ENCODE measurements around the gene NBAS.

The NBAS gene

DNA sequence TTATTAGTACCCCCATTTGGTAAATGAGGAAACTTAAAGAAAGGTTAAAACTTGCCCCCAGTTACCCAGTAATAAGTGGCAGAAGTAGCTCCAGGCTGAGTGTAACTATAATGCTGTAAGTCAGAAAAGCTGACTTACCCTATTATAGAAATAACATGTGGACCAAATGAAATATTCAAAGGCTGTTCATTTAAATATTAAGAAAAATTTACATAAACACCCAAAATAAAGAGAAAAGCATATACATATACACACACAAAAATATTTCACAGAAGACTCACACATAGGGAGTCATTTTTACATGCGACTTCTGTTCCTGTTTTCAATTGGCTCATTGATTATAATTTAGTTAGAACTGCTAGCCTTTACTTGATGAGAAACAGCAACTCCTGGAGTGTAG is 189.1 kb downstream of the NBAS start:
- in situ Hi-C loops (cut with MboI; ENCODE audit: low sequenced_read_pairs): no loop called here

DNA sequence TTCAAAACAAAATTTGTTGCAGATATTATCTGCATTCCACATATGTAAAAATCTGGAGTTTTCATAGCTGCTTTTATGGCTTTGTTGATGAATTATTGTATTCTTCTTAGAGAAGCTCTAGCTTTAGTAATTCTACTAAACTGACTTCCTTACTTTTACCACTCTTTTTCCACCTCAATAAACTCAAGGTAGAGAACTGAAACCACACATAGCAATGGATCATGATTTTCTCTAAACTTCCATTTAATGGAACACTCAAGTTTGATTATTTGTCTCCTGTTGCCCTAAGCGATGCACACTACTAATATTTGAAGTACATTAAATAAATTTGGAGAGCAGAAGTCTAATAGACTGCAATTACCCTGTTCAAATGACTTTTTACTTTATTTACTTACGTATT is 192.0 kb downstream of the NBAS start:
- in situ Hi-C loops (cut with MboI; ENCODE audit: low sequenced_read_pairs): no loop called here

DNA sequence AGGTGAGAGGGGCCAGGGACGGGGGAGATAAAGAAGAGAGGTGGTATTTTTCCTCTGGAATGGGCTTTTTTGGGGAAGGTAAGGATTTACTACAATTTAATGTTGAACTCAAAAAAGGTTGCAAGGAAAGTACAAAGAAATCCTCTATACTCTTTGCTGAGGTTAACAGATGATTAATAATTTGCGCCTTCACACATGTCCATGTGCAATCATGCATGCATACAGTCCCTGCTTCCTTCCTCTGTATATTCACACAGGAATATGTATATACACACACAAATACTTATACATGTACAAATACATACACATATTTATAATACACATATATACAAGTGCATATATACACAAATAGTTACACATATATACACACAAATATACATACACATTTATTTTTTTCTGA is 193.4 kb downstream of the NBAS start:
- in situ Hi-C loops (cut with MboI; ENCODE audit: low sequenced_read_pairs): no loop called here

DNA sequence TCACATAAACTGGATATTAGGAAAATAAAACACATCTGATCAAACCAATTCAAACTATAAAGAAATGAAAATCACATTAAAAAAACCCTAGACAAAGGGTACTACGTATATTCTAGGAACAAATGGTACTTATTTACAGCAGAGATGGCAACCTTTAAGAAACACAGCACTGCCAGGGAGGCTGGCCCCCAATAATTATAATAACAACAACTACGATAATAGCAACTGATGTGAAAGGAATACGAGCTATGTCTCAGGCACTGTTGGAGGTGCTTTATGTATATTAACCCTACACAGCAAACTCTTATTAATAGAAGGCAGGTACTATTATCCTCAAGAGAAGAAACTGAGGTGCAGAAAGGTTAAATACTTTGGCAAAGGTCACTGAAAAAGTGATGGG is 193.9 kb downstream of the NBAS start:
- in situ Hi-C loops (cut with MboI; ENCODE audit: low sequenced_read_pairs): no loop called here

DNA sequence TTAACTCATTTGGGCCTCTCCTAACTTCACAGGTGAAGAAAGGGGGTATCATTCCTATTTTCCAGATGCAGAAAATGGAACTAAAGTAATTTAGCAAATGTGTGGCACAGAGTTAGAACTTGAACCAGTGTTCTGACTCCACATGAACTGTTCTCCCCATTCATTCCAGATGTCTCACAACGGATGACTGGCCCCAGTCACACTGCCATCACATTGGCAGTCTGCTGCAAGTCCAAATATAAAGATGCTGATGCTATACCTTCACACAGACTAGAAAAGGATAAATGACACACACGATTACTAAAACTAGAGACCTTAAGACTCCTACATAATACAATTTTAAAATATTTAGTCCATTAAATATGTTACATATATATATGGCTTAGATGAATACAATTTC is 195.7 kb downstream of the NBAS start:
- in situ Hi-C loops (cut with MboI; ENCODE audit: low sequenced_read_pairs): no loop called here

DNA sequence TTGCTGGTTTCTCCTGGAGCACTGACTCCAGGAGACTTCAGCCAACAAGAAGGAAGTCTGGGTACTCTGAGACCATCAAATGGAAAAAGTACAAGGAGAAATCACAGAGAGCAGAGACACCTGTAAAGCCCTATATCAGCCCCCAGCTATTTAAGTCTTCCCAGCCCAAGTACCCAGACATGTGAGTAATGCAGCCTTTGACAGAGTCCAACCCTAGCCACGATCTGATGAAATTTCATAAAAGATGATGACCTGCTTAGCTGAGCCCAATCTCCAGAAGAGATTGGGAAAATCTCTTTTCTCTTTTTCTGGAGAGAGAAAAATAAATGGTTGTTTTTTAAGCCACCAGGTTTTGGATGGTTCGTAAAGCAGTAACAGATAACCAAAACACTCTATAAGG is 196.6 kb downstream of the NBAS start:
- in situ Hi-C loops (cut with MboI; ENCODE audit: low sequenced_read_pairs): no loop called here

DNA sequence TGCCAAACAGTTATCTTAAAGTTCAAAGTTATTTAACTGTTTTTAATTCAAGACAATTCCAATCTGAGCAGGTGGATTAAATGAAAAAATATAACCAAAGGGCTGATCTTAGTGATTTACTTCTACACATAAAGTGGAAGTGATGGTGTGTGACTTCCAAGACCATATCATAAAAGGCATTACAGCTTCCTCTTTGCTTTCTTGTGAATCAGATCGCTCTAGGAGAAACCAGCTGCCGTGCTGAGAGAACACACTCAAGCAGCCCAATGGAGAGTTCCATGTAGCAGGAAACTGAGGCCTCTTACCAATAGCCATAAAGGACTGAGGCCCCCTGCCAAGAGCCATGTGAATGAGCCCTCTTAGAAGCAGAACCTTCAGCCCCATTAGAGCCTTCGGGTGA is 197.4 kb downstream of the NBAS start:
- in situ Hi-C loops (cut with MboI; ENCODE audit: low sequenced_read_pairs): no loop called here

DNA sequence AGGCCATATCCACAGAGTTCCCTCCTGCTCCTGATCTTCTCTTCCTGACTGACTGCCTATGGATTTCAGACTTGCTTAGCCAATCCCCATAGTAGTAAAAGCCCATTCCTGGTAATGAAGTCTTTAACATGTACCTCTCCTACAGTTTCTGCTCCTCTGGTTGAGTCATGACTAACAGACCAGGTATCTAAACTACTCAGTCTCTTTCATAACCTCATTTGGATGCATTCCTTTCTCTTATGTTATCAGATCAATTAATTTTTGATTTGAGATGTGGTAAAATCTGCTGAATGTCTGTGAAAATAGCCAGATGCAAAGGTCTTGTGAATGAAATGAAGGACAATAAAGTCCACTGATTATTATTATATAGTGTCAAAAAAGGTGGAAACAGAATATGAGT is 198.0 kb downstream of the NBAS start:
- in situ Hi-C loops (cut with MboI; ENCODE audit: low sequenced_read_pairs): no loop called here

DNA sequence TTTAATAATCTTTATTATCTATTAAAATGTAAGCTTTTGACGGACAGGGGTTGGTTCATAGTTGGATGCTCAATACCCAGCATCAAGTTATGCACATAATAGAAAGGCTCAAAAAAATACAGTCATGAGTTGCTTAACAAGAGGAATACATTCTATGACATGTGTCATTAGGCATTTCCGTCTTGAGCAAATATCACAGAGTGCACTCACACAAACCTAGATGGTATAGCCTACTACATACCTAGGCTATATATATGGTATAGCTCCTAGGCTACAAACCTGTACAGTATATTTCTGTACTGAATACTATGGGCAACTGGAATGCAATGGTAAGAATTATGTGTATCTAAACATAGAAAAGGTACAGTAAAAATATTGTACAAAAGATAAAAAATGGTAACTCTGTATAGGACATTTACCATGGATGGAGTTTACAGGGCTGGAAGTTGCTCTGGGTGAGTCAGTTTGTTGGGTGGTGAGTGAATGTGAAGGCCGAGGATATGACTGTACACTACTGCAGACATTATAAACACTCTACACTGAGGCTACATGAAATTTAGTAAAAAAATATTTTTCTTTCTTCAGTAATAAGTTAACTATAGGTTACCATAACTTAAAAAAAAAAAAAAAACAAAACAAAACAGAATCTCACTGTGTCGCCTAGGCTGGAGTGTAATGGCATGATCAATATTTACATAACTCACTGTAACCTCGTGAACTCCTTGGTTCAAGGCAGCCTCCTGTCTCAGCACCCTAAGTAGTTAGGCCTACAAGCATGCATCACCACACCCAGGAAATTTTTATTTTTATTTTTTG is 201.2 kb downstream of the NBAS start:
- in situ Hi-C loops (cut with MboI; ENCODE audit: low sequenced_read_pairs): no loop called here

DNA sequence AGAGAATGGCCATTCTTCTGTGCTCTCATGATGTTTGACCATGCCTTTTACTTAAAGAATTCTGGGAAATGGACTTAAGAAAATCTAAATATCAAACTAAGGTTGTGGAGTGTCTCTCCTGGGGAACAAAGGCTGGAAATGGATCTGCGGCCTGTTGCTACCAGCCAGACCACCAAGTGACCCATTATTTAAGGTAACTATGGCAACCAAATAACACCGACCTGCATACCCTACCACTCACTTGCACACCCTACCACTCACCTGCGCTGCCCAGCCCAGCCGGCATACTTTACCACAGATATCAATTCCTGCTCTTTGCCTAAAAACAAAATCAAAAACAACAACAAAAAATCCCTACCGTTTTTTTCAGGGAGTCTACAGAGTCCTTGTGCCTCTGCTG is 203.2 kb downstream of the NBAS start:
- in situ Hi-C loops (cut with MboI; ENCODE audit: low sequenced_read_pairs): no loop called here

DNA sequence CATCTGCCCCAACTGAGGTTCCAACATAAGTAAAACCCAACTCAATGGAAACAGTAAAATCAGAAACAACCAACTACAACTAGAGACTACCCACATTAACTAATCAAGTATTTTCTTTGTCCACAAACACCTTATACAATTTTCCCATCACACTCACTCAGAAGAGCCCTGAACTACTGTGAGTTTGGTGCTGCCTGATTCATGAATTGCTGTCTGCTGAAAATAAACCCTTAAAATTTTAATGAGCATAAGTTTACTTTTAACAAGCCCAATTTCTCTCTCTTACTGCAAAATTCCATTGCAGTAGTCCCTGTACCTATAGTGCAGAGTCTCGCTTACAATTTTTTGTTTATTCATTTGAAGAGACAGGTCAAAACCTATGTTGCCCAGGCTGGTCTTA is 203.9 kb downstream of the NBAS start:
- in situ Hi-C loops (cut with MboI; ENCODE audit: low sequenced_read_pairs): no loop called here

DNA sequence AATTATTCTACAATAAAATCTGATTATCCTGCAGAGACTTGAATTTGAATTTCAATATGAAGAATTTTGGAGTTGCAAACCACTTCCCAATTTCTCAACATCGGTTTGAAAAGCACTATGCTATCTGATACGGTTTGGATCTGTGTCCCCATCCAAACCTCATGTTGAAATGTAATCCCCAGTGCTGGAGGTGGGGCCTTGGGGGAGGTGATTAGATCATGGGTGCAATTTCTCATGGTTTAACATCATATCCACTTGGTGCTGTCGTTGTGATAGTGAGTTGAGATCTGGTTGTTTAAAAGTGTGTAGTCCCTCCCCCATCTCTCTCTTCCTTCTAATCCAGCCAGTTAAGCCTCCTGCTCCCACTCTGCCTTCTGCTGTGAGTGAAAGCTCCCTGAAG is 205.7 kb downstream of the NBAS start:
- in situ Hi-C loops (cut with MboI; ENCODE audit: low sequenced_read_pairs): no loop called here

DNA sequence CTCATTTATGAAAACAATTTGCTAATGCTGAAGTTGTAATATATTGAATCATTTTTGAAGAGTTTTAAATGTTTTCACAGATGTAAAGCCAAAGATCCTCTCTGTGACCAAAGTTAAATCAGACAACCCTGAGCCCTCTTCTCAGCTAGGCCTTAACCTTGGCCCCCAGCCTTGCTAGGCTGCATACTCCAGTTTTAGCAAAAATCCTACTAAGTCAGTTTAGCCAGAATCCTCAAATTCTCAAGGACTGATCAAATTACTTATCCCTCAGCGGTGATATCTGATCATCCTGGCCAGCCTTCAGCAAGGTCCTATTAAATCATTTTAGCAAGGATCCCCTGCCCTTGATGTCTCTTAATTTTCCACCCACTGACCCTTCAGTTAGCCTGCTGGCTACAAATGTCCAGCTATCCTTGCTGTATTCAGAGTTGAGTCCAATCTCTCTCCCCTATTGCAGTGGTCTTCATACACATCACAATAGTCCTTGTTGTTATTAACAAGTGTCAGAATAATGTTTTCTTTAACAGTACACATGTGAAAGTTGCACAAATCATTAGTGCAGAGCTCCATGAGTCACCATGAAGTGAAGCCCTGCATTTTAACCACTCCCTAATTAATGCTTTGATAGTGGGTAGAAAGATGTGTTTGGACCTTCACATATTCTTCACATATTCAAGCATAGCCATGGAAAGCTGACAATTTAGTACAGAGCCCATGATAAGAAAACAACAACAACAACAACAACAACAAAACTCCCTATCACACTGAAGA is 206.4 kb downstream of the NBAS start:
- in situ Hi-C loops (cut with MboI; ENCODE audit: low sequenced_read_pairs): no loop called here

DNA sequence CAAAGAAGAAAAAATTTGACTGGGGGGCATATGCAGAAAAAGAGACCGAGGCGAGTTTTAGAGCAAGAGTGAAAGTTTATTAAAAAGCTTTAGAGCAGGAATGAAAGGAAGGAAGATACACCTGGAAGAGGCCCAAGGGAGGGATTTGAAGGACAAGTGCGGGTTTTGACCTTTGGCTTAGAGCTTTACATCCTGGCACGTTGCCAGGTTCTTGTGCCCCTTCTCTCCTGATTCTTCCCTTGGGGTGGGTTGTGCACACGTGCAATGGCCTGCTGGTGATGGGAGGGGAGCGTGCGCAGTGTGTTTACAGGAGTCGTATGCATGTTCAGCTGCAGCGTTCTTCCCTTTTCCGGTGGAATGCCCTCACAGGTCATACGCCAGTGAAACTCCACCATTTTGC is 208.8 kb downstream of the NBAS start:
- in situ Hi-C loops (cut with MboI; ENCODE audit: low sequenced_read_pairs): no loop called here

DNA sequence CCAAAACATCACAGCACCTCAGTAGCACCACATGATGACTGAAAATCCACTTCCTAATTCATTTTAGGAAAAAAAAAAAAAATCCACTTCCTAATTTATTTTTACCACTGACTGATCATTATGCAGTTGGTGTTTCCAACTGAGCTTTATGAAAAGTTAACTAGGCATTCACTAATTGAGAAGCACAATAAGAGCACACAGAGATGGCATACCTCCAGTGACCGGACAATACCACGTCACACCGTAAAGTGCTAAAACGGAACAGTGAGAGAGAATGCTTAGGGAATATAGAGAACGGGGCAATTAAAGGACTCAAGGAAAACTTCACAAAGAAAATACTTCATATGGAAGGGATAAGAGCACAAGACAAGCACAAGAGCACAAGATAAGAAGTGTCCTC is 212.5 kb downstream of the NBAS start:
- in situ Hi-C loops (cut with MboI; ENCODE audit: low sequenced_read_pairs): no loop called here

DNA sequence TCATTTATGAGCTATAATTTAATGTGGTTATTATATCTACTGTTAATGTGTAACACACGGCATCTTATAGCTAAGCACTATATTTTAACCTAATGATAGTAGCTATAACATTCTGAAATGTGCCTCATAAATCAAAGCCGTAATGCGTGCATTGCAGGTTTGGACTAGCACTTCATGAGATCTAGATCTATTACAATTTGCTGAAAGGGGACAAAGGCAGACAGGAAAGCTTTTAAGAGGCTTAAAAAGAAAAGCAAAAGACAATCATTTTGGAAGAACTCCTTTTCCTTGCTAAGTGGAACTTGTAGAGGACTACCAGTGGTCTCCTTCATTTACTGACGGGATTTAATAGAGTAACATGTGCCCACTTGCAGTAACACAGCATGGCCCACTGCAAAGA is 213.1 kb downstream of the NBAS start:
- in situ Hi-C loops (cut with MboI; ENCODE audit: low sequenced_read_pairs): no loop called here

DNA sequence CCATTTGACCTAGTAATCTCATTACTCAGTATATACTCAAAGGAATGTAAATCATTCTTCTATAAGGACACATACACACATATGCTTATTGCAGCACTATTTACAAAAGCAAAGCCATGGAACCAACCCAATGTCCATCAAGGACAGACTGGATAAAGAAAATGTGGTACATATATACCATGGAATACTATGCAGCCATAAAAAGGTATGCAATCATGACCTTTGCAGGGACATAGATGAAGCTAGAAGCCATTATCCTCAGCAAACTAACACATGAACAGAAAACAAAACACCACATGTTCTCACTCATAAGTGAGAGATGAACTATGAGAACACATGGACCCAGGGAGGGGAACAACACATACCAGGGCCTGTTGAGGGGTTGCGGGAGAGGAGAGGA is 214.5 kb downstream of the NBAS start:
- in situ Hi-C loops (cut with MboI; ENCODE audit: low sequenced_read_pairs): no loop called here

DNA sequence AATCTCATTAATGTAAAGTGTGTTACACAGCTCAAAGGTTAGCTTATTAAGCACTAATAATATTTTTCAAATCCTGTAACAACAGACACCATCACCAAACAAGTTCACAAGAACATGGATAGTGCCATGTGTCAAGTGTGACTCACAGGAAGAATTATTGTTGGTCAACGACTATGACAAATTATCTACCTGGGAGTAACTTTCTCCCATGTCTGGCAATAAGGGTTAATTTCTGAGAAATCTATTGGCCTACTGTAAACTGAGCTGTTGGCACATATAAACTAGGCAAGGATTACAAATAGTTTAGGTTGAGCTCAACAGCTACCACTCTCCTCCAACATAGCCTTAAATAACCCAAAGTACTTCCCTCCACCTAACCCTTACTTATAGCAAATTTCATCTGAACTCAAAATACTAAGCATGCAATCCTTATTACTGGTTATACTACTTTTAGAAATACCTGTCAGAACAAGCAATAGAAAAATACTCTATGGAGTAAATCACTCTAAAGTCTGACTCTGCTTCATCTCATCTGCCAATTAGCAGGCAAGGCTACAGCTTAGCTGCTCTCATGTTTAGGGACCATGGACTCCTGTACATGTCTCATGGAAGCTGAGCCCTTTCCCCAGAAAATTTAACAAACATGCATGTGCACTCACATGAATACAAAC is 223.0 kb downstream of the NBAS start:
- in situ Hi-C loops (cut with MboI; ENCODE audit: low sequenced_read_pairs): no loop called here

DNA sequence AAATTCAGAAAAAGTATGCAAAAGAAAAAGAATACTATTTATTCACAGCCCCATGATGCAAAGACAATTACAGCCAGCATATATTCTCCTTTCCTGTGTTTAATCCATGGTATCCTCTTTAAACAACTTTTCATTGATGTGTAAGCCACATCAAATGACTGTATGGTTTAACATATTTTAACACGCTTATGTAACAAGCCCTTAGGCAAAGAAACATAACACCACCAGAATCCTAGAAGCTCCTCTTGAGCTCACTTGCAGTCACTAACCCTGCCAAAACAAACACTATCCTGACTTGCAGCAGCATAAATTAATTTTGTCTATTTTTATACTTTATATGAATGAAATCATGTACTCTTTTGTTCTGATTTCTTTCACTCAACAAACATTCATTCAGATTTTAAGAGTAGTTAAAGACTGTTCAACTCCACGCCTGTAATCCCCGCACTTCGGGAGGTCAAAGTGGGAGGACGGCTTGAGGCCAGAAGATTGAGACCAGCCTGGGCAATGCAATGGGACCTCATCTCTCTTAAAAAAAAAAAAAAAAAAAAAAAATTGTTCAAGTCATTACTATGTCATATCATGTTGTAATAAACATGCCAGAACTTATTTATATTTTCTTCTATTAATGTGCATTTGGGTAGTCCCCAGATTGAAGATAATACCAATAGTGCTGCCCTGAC is 226.3 kb downstream of the NBAS start:
- in situ Hi-C loops (cut with MboI; ENCODE audit: low sequenced_read_pairs): no loop called here

DNA sequence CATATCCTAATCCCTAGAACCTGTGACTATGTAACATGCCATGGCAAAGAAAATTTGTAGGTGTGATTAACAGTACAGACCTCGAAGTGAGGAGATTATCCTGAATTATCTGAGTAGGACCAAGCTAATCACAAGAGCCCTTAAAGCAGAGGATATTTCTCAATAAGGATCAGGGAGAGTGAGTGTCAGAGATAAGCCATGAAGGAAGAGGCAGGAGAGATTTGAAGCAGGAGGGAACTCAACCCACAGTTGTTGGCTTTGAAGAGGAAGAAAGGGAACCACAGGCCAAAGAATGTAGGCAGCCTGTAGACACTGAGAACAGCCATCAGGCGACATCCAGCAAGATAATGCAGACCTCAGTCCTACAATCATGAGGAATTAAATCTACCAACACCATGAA is 229.3 kb downstream of the NBAS start:
- in situ Hi-C loops (cut with MboI; ENCODE audit: low sequenced_read_pairs): no loop called here

DNA sequence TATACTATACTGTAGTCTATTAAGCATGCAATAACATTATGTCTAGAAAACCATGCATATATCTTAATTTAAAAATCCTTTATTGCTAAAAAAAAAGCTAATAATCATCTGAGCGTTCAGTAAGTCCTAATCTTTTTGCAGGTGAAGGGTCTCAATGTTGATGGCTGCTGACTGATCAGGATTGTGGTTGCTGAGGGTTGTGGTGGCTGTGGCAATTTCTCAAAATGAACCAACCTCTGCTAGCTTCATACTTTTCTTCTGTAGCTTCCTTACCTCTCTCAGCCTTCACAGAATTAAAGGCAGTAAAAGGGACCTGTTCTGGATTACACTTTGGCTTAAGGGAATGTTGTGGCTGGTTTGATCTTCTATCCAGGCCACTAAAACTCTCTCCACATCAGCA is 235.8 kb downstream of the NBAS start:
- in situ Hi-C loops (cut with MboI; ENCODE audit: low sequenced_read_pairs): no loop called here
